T1000 (cell line): Measurements from ENCODE around the gene SEMA3G.

Experiments
- DNase-seq: peaks from one replicate; lab custom pipeline; 2025; ENCODE audit warnings: mixed read lengths; lab: John Stamatoyannopoulos, UW

SEMA3G gene

DNA sequence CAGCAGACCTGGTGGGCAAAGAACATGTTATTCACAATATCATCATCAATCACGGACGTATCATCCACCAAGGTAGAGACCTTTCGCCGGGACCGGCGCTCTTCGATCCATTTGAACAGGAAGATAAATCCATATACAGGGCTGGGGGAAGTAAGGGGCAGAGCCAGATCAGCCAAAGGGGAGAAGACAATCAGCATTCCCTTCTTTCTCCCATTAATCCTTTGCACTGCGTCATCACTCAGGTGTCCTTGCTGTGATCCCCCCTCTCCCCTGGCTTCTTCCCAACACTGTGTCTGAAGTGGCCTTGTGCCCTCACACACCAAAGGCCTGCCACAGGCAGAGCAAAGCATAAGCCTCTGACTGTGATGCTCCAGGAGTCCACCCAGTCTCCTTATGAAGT lies 36.4 kb downstream of the SEMA3G start:
- DNase-seq: no peak

DNA sequence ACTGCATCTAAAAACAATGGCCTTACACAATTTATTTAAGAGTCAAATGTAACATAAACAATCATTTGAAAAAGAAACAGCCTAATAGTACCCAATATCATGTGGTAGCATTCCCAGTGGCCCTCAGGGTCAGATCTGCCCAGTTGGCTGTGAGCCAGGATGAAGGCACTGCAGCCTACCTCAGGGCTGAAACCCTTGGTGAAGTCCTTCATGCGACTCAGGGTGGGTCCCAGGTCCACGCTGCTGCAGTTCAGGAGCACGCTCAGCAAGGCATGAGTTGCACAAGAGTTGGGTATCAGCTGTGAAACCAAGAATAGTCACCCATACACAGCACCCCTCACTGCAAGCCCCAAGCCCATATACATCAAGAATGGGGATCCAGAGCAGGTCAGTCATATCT lies 37.1 kb downstream of the SEMA3G start:
- DNase-seq: no peak

DNA sequence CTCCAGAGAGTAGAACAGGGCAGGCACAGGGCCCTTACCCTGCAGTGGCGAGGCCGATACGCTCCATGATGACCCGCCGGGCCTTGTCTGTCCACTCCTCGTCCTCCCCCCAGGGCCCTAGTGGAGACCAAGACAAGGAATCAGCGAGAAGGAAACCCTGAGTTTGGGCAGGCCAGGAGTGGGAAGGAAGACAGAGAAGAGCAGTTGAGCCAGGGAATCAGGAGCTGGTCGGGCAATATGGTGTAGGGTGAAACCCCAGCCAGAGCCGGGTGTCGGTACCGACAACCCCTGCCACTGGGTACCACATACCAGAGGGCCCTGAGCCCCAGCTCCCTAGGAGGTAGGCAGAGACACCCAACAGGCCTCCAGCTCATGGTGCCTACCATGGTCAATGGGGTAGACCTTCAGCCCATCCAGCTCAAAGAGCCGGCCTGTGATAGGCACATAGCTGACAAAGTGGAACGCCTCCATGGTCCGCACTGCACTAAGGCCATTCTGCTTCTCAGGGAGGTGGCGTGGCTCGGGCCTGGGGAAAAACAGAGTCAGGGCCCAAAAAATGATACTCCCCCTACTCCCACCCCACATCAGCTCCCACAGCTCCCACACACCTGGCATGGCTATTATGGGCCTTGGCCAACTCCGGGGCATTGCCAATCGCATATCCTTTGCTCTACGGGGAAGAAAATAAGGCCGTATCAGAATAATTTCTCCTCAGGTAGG lies 38.0 kb downstream of the SEMA3G start:
- DNase-seq: no peak

DNA sequence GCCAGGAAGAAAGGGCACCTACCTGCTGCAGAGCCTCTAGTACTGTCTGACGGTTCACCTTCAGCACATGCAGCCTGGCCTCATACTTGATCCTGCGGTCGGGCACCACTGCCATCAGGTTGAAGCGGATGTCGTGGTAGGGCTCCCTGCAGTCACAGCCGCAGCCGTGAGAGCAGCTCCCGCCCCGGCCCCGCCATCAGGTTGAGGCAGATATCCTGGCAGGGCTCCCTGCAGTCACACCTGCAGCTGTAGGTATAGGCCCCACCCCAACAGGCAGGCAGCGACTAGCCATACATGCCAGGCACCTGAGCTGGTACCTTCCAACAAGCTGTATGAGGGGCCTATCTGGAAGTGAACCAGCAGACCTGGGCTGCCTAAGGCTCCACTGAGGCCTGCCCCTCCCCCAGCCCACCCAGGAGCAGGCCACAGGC lies 38.7 kb downstream of the SEMA3G start:
- no peak for DNase-seq

DNA sequence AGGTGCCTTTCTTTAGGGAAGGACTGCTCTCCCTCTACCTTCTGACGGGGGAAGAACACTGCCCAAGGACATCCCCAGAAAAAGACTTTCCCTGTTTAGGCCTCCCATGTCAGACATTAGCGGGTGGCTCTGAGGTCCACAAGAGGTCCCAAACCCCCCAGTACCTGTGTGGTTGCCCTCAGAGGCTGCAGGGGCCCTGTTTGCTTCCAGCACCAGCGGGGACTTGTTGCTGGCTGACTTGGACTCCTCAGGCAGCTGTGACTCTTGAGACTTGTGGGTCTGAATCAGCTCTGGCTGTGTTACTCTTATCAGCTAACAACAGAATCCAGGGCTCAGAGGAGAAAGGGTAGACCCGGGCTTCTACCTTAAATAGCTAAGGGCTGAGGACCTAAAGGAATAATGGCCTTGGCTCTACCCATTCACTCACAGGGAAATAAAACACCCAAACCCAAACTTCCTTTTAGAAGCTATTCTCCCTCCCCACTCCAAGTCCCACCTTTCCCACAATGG lies 39.2 kb downstream of the SEMA3G start:
- DNase-seq: no peak

DNA sequence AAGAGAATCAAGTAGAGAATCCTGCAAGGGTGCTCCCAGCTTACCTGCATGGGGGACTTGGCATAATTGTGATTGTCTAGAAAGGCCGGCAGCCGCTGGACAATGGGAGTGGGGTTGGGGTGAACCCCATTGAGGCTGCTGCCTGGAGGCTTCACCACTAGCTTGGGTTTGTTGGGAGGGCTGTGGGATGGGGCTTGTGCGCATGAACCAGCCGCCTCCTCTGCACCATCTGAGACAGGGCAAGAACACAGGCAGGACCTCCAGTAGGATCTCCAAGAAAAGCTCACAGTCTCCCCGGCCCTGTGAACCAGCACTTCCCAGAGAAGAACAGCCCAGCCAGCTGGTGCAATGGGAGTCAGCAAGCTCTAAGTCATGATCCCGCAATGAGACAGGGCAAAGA lies 39.8 kb downstream of the SEMA3G start:
- DNase-seq: no peak

DNA sequence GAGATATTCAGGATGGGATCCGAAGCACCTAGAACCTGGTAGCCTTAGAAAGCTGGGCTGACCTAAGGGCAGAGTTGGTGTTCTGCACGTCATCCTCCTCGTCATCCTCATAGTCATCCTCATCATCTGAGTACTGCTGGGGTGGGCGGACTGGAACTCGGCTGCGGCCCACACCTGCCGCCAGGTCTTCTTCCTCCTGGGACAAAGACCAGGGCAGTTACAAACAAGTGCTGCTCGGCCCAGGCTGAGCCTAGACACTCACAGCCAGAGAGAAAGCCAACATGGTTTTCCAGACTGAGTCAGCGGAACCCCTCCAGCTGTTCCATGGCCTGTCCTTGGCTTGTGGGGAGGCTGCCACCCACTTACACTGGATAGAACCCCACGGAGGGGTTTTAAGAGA lies 40.5 kb downstream of the SEMA3G start:
- DNase-seq: no peak

DNA sequence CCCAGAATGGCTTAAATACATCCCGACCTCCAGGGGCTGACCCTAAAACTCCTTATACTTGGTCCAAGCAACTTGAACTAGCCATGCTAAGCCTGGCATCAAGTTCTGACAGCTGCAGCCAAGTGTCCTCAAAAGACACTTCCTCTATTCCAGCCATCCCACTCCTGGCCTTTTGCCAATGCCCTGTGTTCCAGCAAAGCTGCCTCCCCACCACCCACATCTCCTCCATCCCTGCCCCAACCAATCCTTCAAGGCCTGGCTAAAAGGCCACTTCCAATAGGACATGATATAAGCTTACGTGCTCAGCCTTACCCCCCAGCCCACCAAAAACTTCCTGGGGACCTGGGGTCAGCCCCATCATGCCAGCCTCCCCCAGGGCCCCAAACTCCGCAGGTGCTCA lies 40.9 kb downstream of the SEMA3G start:
- no peak for DNase-seq

DNA sequence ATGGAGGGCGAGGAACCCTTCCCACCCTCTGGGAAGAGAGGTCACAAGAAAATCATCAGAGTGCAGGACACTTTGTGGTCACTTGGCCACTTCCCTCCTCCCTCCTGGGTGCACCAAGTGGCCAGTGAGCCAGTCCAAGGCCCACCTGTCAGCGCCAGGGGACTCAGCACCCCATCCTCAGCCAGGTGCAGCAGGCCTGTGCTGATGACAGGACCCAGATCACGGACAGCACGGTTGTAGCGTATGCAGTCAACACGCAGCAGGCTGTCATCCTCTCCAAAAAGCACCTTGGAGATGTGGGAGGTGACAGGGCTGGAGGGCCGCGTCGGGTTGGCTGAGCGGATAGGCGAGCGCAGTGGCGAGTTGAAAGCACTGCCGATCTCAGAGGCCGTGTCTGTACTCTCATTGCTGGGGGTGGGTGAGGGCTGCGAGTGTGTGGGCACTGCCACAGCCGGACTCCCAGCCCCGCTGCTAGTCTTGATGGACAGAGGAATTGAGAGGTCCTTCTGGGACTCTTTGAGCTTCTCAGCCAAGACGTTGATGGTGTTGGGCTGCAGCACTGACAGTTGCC lies 41.5 kb downstream of the SEMA3G start:
- no peak for DNase-seq

DNA sequence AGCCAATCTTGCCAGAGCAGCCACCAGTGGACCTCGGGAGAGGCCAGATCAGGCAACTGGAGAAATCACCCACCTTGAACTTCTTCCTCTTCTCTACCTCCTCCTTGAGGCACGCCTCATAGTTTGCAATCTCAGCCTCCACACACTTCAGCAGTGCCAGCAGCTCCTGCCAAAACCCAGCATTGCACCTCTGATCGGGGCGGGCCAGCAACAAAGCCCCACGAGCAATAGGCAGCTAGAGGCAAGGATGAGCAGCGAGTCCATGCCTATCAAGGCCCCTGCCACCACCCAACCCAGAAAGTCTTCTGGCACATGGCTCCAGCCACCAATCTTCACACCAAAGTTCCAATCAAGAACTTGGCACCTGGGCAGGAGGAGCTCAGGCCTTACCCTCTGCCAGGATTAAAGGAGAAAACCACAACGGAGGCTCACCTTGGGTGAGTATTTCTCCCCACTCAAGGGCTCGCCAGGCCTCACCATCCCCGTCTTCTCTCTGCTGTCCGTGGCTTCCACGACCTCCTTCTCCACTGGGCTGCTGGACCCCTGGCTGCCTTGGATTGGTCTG lies 42.1 kb downstream of the SEMA3G start:
- no peak for DNase-seq

DNA sequence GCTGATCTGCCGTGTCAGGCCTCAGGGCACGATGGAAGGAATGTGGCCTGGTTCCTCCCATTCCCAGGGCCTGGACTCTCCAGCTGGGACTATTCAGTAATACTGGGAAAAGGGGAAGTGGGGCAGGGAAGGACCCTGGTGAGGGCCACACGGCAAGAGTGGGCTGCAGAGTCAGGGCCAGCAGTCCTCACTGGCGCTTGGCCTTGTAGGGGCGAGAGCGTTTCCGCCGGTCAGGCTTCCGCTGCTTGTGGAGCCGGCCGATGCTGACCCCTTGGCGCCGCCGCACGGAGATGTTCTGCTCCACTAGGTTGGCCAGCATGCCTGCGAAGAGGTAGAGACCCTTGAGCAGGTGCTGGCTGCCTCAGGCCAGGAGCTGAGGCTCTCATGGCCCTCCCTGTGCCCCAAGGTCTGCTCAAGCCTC lies 42.8 kb downstream of the SEMA3G start:
- no peak for DNase-seq

DNA sequence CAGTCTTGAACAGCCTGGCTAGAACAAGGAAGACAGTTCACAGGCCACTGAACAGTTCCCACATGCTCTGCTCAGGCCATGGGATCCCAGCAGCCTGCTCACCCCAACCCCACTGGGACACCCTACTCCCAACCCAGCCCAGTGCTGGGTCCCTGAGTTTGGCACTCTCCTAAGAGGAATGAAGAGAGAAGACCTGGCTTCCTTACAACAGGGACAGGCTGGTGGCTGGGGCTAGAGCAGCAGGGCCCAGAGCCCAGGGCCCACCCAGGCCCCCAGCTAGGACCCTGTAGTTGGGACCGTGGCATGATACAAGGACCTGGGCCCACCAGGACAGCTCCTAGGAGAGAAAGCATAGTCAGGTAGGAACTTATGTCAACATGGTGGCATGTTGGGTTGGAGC lies 43.4 kb downstream of the SEMA3G start:
- no peak for DNase-seq

DNA sequence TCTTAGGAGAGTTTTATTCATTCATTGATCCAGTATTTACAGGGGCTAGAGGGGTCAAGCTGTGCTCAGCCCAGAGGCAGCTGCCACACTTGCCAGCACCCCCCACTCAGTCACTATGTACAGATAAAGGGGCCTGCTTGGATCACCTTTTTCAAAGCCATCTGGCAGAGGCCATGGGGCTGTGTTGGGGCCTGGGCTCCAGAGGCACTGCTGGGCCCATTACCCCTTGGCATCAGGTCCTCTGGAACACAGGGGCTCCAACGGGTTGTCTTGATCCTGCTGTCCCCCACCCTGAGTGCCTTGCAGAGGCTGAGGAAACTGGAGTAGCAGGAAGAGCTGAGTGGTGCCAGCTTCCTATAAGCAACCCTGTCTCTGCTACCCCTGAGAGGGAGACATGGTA lies 43.9 kb downstream of the SEMA3G start:
- DNase-seq: no peak

DNA sequence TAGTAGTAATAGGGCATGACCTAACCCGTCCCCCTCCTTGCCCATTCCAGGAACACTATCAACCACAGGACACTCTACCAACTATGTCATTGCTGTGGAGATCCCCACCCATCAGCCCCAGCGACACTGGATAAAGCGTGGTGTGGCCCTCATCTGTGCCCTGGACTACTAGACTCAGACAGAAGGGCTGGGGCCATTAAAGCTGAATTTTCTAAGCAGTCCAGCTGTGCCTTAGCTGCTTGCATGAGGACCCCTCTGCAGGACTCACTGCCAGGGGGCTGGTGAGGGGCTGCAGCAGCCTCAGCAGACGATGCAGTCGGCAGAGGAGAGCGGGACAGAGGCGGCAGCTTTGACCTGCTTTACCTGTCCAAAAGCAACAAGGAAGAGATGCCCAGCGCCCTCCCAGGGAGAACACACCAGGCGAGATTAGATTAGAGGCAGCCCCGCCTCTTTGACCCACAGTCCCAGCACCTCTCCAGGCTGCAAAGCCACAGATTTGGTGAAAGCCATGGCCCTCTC lies 44.6 kb downstream of the SEMA3G start:
- no peak for DNase-seq

DNA sequence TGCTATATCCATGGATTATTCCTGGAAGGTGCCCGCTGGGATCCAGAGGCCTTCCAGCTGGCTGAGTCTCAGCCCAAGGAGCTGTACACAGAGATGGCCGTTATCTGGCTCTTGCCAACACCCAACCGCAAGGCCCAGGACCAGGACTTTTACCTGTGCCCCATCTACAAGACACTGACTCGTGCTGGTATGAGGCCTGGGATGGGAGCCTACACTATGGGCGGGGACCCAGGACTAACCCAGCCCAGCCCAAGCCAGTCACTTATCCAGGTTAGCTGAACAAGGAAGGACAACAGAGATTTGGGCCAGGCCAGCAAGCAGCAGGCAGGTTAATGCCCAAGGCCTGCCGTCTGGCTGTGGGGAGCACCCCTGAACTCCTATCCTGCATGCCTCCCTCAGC lies 45.3 kb downstream of the SEMA3G start:
- no peak for DNase-seq

DNA sequence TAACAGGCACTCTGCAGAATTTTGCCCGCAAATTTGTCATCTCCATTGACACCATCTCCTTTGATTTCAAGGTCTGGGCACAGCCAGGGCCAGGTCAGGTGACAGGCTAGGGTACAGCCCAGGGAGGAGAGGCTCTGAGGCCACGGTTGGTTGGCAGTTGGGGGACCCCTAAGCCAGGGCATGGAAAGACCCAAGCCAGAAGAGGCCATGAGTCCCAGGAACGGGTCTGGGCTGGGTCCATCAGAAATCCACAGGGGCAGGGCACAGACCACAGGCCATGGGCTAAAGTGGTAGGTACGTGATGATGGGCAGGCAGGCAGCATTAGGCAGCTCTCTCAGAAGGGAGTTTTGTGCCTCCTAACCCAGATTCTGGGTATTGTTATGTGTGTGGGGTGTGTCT lies 45.8 kb downstream of the SEMA3G start:
- DNase-seq: no peak

DNA sequence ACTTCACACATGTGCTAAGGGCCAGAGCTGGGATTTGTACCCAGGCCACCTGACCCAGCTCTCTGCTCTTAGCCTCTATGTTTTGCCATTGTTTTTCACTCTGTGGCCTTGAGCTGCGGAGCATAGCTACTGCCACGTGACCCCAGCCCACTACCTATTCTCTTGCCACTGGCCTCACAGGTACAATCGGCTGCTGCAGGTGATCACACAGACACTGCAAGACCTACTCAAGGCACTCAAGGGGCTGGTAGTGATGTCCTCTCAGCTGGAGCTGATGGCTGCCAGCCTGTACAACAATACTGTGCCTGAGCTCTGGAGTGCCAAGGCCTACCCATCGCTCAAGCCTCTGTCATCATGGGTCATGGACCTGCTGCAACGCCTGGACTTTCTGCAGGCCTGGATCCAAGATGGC lies 46.2 kb downstream of the SEMA3G start:
- no peak for DNase-seq

DNA sequence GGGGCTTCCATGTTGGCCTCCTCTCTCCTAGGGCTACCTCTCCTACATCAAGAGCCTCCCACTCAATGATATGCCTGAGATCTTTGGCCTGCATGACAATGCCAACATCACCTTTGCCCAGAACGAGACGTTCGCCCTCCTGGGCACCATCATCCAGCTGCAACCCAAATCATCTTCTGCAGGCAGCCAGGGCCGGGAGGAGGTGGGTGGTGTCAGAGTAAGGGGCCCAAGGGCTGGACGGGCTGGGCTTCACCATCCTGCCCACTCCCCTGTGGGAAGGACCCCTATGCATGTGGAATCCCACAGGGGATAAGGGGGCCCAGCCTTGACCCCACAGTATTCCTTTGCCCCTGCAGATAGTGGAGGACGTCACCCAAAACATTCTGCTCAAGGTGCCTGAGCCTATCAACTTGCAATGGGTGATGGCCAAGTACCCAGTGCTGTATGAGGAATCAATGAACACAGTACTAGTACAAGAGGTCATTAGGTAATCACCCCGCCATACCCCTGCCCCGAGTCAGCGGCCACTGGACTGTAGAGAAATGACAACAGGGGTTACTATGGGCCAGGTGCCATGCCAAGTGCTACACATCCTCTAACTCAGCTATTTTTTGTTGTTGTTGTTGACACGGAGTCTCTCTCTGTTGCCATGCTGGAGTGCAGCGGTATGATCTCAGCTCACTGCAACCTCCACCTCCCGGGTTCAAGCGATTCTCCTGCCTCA lies 47.1 kb downstream of the SEMA3G start:
- DNase-seq: no peak

DNA sequence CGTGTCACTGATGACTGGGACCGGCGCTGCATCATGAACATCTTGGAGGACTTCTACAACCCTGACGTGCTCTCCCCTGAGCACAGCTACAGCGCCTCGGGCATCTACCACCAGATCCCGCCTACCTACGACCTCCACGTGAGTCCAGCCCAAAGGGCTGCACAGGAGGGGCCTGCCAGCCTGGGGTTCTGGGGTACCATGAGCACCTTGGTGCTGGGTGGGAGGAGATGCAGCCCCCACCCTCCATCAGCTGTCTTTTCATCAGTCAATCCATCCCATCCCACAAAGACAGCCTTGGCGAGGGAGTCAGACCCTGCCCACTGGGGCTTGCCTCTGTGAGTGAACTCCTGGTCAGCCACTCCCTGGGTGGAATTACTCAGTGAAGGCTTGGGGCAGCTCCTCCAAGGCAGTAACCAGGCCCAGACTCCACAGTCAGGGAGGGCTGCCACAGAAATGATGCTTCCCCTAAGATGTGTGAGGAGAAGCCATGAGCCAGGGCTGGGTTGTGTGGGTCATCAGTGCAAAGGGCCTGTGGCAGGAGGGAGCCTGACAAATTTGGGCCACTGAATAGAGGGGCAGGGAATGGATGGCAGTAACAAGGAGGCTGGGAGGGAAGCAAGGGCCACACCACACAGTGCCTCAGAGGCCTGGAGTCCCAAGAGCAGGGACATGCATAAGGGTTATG lies 47.9 kb downstream of the SEMA3G start:
- no peak for DNase-seq

DNA sequence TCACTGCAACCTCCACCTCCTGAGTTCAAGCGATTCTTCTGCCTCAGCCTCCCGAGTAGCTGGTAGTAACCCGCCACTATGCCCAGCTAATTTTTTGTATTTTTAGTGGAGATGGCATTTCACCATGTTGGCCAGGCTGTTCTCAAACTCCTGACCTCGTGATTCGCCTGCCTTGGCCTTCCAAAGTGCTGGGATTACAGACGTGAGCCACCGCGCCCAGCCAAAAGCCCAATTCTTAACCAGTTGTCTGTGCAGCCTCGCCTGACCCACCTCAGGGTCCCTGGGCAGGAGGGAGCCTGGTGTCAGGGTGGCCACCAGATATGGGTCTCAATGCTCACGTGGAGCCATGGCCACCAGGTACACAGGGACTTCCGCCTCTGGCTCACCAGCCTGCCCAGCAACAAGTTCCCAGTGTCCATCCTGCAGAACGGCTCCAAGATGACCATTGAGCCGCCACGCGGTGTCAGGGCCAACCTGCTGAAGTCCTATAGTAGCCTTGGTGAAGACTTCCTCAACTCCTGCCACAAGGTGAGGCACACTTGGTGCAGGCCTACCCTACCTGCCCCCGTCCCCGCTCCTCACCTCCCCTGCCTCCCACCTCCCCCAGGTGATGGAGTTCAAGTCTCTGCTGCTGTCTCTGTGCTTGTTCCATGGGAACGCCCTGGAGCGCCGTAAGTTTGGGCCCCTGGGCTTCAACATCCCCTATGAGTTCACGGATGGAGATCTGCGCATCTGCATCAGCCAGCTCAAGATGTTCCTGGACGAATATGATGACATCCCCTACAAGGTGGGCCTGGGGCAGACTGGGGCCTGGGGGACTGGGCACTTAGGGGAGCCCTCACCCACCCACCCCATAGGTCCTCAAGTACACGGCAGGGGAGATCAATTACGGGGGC lies 48.6 kb downstream of the SEMA3G start:
- no peak for DNase-seq

DNA sequence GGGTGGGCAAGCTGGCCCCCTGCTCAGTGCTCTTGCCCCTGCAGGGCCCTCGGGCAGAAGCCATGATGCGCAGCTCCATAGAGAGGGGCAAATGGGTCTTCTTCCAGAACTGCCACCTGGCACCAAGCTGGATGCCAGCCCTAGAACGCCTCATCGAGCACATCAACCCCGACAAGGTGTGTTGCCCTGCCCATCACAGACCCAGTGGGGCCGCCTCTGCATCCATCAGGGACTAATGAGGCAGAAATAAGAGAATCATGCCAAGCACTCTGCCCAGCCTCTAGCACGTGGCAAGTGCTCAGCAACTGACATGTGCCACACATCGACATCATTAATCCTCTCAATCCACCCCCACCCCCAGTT lies 49.4 kb downstream of the SEMA3G start:
- no peak for DNase-seq
